ENCODE results near the gene SLX4.

The SLX4 gene

GRCh38 chr16:3599121-3599520, 12.3 kb downstream of the SLX4 start:
- Histone ChIP-seq H3K27ac (replicated peaks) (no peak overlapping the region), H3K4me3 (replicated peaks; ENCODE audit: insufficient read depth, low read length) (no peak overlapping the region), H3K27me3 (ENCODE audit: insufficient read depth, poor library complexity, severe bottlenecking) (no peaks in the 10 kb centered on the region)
- TF ChIP-seq CTCF (IDR thresholded peaks at IDR 0.05; ENCODE audit: insufficient read depth, low read length) (no peak), REST (IDR thresholded peaks at IDR 0.05; ENCODE audit: insufficient replicate concordance, low read depth) (no peak), POLR2AphosphoS5 (IDR thresholded peaks at IDR 0.05; ENCODE audit: low read depth) (no peak), GABPA (IDR thresholded peaks at IDR 0.05; ENCODE audit: low read depth) (no peak), SPI1 (IDR thresholded peaks at IDR 0.05; ENCODE audit: borderline replicate concordance, low read depth) (no peak)
- no peak for DNase-seq (ENCODE audit: low read depth in 1 of 2, low spot score in 1 of 2)

- H3K27ac ChIP-seq (replicated peaks), result no peak overlapping the region
- no peaks in the 10 kb centered on the region for H3K27me3 ChIP-seq (ENCODE audit: insufficient read depth, poor library complexity, severe bottlenecking)
- H3K4me3 ChIP-seq (replicated peaks; ENCODE audit: insufficient read depth, low read length), result no peak overlapping the region
- no peak for TF ChIP-seq CTCF (IDR thresholded peaks at IDR 0.05; ENCODE audit: insufficient read depth, low read length)
- no peak for TF ChIP-seq POLR2AphosphoS5 (IDR thresholded peaks at IDR 0.05; ENCODE audit: low read depth)
- no peak for TF ChIP-seq REST (IDR thresholded peaks at IDR 0.05; ENCODE audit: insufficient replicate concordance, low read depth)
- no peak for TF ChIP-seq SPI1 (IDR thresholded peaks at IDR 0.05; ENCODE audit: borderline replicate concordance, low read depth)
- no peak for TF ChIP-seq GABPA (IDR thresholded peaks at IDR 0.05; ENCODE audit: low read depth)
- no peak for DNase-seq (ENCODE audit: low read depth in 1 of 2, low spot score in 1 of 2)
Observed at GRCh38 chr16:3598236-3598635, 13.2 kb downstream of the SLX4 start.

GRCh38 chr16:3597676-3598075, 13.7 kb downstream of the SLX4 start:
- DNase-seq (ENCODE audit: low read depth in 1 of 2, low spot score in 1 of 2), result no peak
- TF ChIP-seq CTCF (IDR thresholded peaks at IDR 0.05; ENCODE audit: insufficient read depth, low read length), result no peak
- TF ChIP-seq POLR2AphosphoS5 (IDR thresholded peaks at IDR 0.05; ENCODE audit: low read depth), result no peak
- no peak for TF ChIP-seq REST (IDR thresholded peaks at IDR 0.05; ENCODE audit: insufficient replicate concordance, low read depth)
- no peak for TF ChIP-seq SPI1 (IDR thresholded peaks at IDR 0.05; ENCODE audit: borderline replicate concordance, low read depth)
- no peak for TF ChIP-seq GABPA (IDR thresholded peaks at IDR 0.05; ENCODE audit: low read depth)
- Histone ChIP-seq H3K27me3 (ENCODE audit: insufficient read depth, poor library complexity, severe bottlenecking) (no peaks in the 10 kb centered on the region), H3K4me3 (replicated peaks; ENCODE audit: insufficient read depth, low read length) (no peak overlapping the region), H3K27ac (replicated peaks) (no peak overlapping the region)

All from HL-60 (cell line).